Common myeloid progenitor, CD34-positive (primary cell): ENCODE measurements around the gene L2HGDH.
A peak's percentile ranks its signal among the peaks of the same experiment; 100 is the strongest.
"Not testable (repeated sequence)": the region's sequence is repeated elsewhere in the genome, so short reads cannot be mapped to it uniquely, and the experiment has no call there.

ENCODE experiments used
- CTCF ChIA-PET: fragments of 350-600 bp; sonication (Branson Sonifier 250); formaldehyde crosslinking; loops from one replicate; lab custom pipeline; 2021; ENCODE audit warnings: antibody characterized with exemption; lab: Charles Lee
- POLR2A ChIA-PET: fragments of 350-600 bp; sonication (Branson Sonifier 250); formaldehyde crosslinking; loops from one replicate; lab custom pipeline; 2021; ENCODE audit warnings: antibody characterized with exemption; lab: Charles Lee
- DNase-seq, 3 donors: peaks; one replicate each; pipeline versions ENCODE4 v3.0.0 to v3.0.0-alpha.2; 2013
- H3K27ac ChIP-seq, 2 experiments: 1 replicate in 1 of 2; 2 replicates in 1 of 2; pipeline ENCODE4 v1.7.0; 2013; ENCODE audit warnings: inconsistent platforms in 2 of 2, low read length in 2 of 2, mild to moderate bottlenecking in 2 of 2, low read depth in 1 of 2, moderate library complexity in 1 of 2; ENCODE audit not compliant: severe bottlenecking in 2 of 2, insufficient read depth in 1 of 2, poor library complexity in 1 of 2
- H3K27me3 ChIP-seq, 5 experiments: replicated peaks in 2 of 5; 1 replicate in 3 of 5; 2 replicates in 2 of 5; pipeline versions ENCODE4 v1.6.1 to v1.7.0; 2013; ENCODE audit warnings: low read length in 4 of 5, mild to moderate bottlenecking in 2 of 5, moderate library complexity in 2 of 5, inconsistent platforms in 1 of 5; ENCODE audit not compliant: insufficient read depth in 5 of 5, control insufficient read depth in 4 of 5
- H3K36me3 ChIP-seq, 4 experiments: 1 replicate in 2 of 4; 2 replicates in 2 of 4; pipeline versions ENCODE4 v1.6.1 to v1.7.0; 2013; ENCODE audit warnings: low read length in 3 of 4, control low read depth in 1 of 4, mild to moderate bottlenecking in 1 of 4; ENCODE audit not compliant: control insufficient read depth in 4 of 4, insufficient read depth in 4 of 4
- H3K4me1 ChIP-seq, 4 experiments: 1 replicate in 3 of 4; 2 replicates in 1 of 4; pipeline versions ENCODE4 v1.6.1 to v1.7.1; 2013; ENCODE audit warnings: low read length in 3 of 4, mild to moderate bottlenecking in 3 of 4, control low read depth in 1 of 4, inconsistent platforms in 1 of 4, moderate library complexity in 1 of 4; ENCODE audit not compliant: control insufficient read depth in 4 of 4, insufficient read depth in 4 of 4; ENCODE audit errors: control extremely low read depth in 1 of 4
- H3K4me3 ChIP-seq, 7 experiments: 1 replicate in 4 of 7; 2 replicates in 3 of 7; pipeline versions ENCODE4 v1.5.1 to v1.7.0; 2013; ENCODE audit warnings: mild to moderate bottlenecking in 7 of 7, low read length in 6 of 7, moderate library complexity in 6 of 7, inconsistent platforms in 2 of 7, low read depth in 2 of 7, control low read depth in 1 of 7; ENCODE audit not compliant: insufficient read depth in 4 of 7, control insufficient read depth in 1 of 7; ENCODE audit errors: extremely low read depth in 1 of 7
- H3K9me3 ChIP-seq, 5 experiments: 1 replicate in 4 of 5; 2 replicates in 1 of 5; pipeline versions ENCODE4 v1.6.1 to v1.7.1; 2013; ENCODE audit warnings: low read length in 4 of 5, mild to moderate bottlenecking in 2 of 5, inconsistent platforms in 1 of 5, low read depth in 1 of 5, moderate library complexity in 1 of 5; ENCODE audit not compliant: control insufficient read depth in 4 of 5, insufficient read depth in 2 of 5; ENCODE audit errors: control extremely low read depth in 1 of 5
- WGBS: methylation state at CpG from one replicate; pipeline ENCODE4 v1.1.5; 2013; ENCODE audit not compliant: insufficient coverage; 5-methylcytosine and 5-hydroxymethylcytosine counted together

L2HGDH gene

GRCh38 chr14:50356283-50356682 lies 44.3 kb upstream of the L2HGDH start:
- not testable (repeated sequence) for H3K27me3 ChIP-seq, H3K4me3 ChIP-seq, DNase-seq, H3K9me3 ChIP-seq, H3K4me1 ChIP-seq, H3K27ac ChIP-seq
- no CpG with 5 or more reads among the region's 3 CpGs for WGBS
- ChIA-PET CTCF (interaction anchor here (0.6 to 1.1 kb wide), 3 partner anchors 18 to 415 kb away, joined by 3 to 4 read pairs (median 3); no protein-coding TSS in a partner anchor), POLR2A (interaction anchor here (0.6 kb wide), 1 partner anchor 243 kb away, joined by 3 read pairs; no protein-coding TSS in a partner anchor)
- peaks cover 0 to 15% (median 2%) of the 10 kb centered on the region in 4 experiments for H3K36me3 ChIP-seq

GRCh38 chr14:50355692-50356091 lies 43.7 kb upstream of the L2HGDH start:
- no peaks in the 10 kb centered on the region for H3K27me3 ChIP-seq
- WGBS = 75% methylated on average over 1 of the region's 1 CpG
- H3K27ac ChIP-seq = no peak overlapping the region
- CTCF ChIA-PET = interaction anchor here (0.6 to 1.1 kb wide), 4 partner anchors 11 to 416 kb away, joined by 3 to 4 read pairs (median 3); no protein-coding TSS in a partner anchor
- peaks cover 0 to 12% (median 2%) of the 10 kb centered on the region in 4 experiments for H3K36me3 ChIP-seq
- no peak overlapping the region for H3K4me3 ChIP-seq
- no peak for DNase-seq
- H3K9me3 ChIP-seq = no peaks in the 10 kb centered on the region
- POLR2A ChIA-PET = no interaction called here
- peaks cover 0 to 7% (median 3%) of the 10 kb centered on the region in 4 experiments for H3K4me1 ChIP-seq

- Histone ChIP-seq H3K4me1 (peaks cover 0 to 7% (median 3%) of the 10 kb centered on the region in 4 experiments), H3K9me3 (no peaks in the 10 kb centered on the region), H3K4me3 (no peak overlapping the region), H3K36me3 (peaks cover 0 to 12% (median 2%) of the 10 kb centered on the region in 4 experiments), H3K27ac (no peak overlapping the region), H3K27me3 (no peaks in the 10 kb centered on the region)
- no CpG with 5 or more reads among the region's 1 CpG for WGBS
- POLR2A ChIA-PET = no interaction called here
- CTCF ChIA-PET = no interaction called here
- no peak for DNase-seq
Measured at GRCh38 chr14:50354527-50354926, 42.5 kb upstream of the L2HGDH start.

- no peak for DNase-seq
- Histone ChIP-seq H3K27me3 (no peaks in the 10 kb centered on the region), H3K36me3 (peaks cover 0 to 6% (median 2%) of the 10 kb centered on the region in 4 experiments), H3K4me1 (peaks cover 0 to 7% (median 4%) of the 10 kb centered on the region in 4 experiments), H3K27ac (no peak overlapping the region), H3K9me3 (no peaks in the 10 kb centered on the region), H3K4me3 (no peak overlapping the region)
- ChIA-PET CTCF (no interaction called here), POLR2A (no interaction called here)
- 100% methylated on average over 1 of the region's 4 CpGs for WGBS
Measured at GRCh38 chr14:50353126-50353525, 41.1 kb upstream of the L2HGDH start.

GRCh38 chr14:50352584-50352983 lies 40.6 kb upstream of the L2HGDH start:
- Histone ChIP-seq H3K4me3 (no peak overlapping the region), H3K27me3 (no peaks in the 10 kb centered on the region), H3K36me3 (peaks cover 0 to under 1% (median 0%) of the 10 kb centered on the region in 4 experiments), H3K9me3 (no peaks in the 10 kb centered on the region), H3K4me1 (peaks cover 4 to 12% (median 10%) of the 10 kb centered on the region in 4 experiments), H3K27ac (no peak overlapping the region)
- ChIA-PET CTCF (no interaction called here), POLR2A (no interaction called here)
- DNase-seq = no peak
- WGBS = 100% methylated on average over 1 of the region's 4 CpGs

GRCh38 chr14:50350975-50351374 lies 38.9 kb upstream of the L2HGDH start:
- Histone ChIP-seq H3K27ac (no peak overlapping the region), H3K36me3 (no peaks in the 10 kb centered on the region), H3K4me1 (peaks cover 6 to 21% (median 16%) of the 10 kb centered on the region in 4 experiments), H3K27me3 (no peaks in the 10 kb centered on the region), H3K9me3 (no peaks in the 10 kb centered on the region), H3K4me3 (no peak overlapping the region)
- ChIA-PET POLR2A (interaction anchor here (0.6 kb wide), 1 partner anchor 8 kb away, joined by 3 read pairs; no protein-coding TSS in a partner anchor), CTCF (interaction anchor here (1.1 kb wide), 2 partner anchors 12 to 15 kb away, joined by 3 to 6 read pairs; no protein-coding TSS in a partner anchor)
- peak in 2 of 3 donors; percentile 28 to 37 for DNase-seq
- WGBS = 53% methylated on average over 2 of the region's 2 CpGs

- Histone ChIP-seq H3K36me3 (no peaks in the 10 kb centered on the region), H3K27ac (no peak overlapping the region), H3K9me3 (no peaks in the 10 kb centered on the region), H3K4me1 (peaks cover 6 to 23% (median 17%) of the 10 kb centered on the region in 4 experiments), H3K27me3 (no peaks in the 10 kb centered on the region), H3K4me3 (no peak overlapping the region)
- CTCF ChIA-PET = interaction anchor here (1.0 to 1.9 kb wide), 4 partner anchors 11 to 37 kb away, joined by 3 to 6 read pairs (median 3); partner anchors contain the start of genes DMAC2L and L2HGDH
- POLR2A ChIA-PET = no interaction called here
- no peak for DNase-seq
Measured at GRCh38 chr14:50348933-50349332, 36.9 kb upstream of the L2HGDH start.
